ENCODE data around the gene ARAP1. TPM values are rescaled to one million over a fixed set of nuclear protein-coding genes. Genes with fewer than 3 reads are reported as not detected.
A peak's percentile ranks its signal among the peaks of the same experiment; 100 is the strongest.

Gene ARAP1
- total RNA-seq, 2 experiments from 2014 or later, result 77.7 to 91.5 TPM

DNA sequence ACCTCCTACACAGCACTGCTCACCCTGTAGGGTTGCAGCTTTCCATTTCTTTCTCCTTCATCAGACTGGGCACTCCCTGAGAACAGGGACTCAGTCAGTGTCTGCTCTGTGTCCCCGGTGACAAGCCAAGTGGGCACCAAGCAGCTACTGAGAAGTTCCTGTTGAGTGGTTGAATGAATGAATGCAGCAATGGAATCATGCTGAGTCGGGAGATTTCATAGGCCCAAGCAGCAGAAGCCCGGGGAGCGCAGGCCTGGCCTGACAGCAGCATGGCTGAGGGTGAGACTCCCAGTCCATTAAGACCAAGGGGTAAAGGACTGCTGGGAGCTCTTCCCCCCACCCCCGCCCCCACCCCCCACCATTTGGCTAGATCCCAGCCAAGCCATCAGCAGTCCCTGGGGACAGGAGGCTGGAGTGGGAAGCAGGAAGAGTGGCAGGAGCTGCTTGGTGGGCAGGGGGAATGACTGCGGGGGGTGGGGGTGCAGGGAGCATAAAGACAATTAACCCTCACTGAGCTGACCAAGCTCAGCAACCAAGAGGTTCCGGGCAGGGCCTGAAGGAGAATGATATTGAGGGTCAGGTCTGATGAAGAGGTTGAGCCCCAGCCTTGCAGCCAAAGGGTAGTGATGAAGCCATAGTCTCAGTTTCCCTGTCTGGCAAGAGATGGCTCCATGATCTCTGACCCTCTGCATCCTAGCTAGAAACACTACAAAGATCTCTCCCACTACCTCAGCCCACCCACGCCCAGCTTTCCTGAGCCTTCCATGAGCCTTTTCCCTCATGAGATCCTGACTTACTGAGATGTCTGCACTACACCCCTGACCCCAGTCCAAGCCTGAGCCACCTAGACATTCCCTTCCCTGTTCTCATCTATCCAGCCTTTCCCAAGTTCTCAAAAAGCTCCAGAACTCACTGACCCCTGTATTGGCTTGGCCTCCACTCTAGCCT is 80.8 kb downstream of the ARAP1 start:
- intact Hi-C loops (cut with micrococcal nuclease), result no loop called here
- Mint-ChIP-seq H3K36me3 (ENCODE audit: low read depth) (no peaks in the 10 kb centered on the region), H3K9me3 (peaks cover 8% of the 10 kb centered on the region), H3K4me3 (no peak overlapping the region), H3K27me3 (peaks cover 68% of the 10 kb centered on the region), H3K4me1 (ENCODE audit: low read depth) (peaks cover 14% of the 10 kb centered on the region), H3K27ac (no peak overlapping the region)
- POLR2A ChIA-PET, result interaction anchor here (1.2 to 2.1 kb wide), 2 partner anchors 11 to 13 kb away, joined by 4 to 10 read pairs; no protein-coding TSS in a partner anchor
- no peak for ATAC-seq
- TF ChIP-seq CTCF (IDR thresholded peaks at IDR 0.05), result no peak
- CTCF ChIA-PET, result interaction anchor here (1.0 to 2.5 kb wide), 2 partner anchors 9 to 13 kb away, joined by 3 to 9 read pairs; no protein-coding TSS in a partner anchor
- DNase-seq, result no peak

DNA sequence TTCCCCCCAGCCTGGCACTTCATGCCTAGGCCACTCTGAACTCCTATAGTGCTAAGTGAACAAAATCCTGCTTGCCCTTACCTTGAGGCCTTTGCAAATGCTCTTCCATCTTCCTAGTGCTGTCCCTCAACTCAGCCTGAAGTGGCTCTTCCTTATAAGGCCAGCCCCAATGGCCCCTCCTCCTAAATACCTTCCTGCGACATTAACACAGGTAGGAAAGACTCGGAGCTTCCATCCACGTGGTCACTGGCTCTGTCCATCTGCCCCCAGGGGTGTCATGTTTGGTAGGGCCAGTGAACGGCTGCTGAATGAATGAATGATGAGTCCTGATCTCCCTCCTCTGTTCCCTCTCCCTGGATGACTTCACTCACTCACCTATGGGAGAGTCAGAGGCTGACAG is 82.2 kb downstream of the ARAP1 start:
- DNase-seq, result no peak
- CTCF ChIA-PET, result interaction anchor here (2.9 kb wide), 1 partner anchor 82 kb away, joined by 22 read pairs; no protein-coding TSS in a partner anchor

DNA sequence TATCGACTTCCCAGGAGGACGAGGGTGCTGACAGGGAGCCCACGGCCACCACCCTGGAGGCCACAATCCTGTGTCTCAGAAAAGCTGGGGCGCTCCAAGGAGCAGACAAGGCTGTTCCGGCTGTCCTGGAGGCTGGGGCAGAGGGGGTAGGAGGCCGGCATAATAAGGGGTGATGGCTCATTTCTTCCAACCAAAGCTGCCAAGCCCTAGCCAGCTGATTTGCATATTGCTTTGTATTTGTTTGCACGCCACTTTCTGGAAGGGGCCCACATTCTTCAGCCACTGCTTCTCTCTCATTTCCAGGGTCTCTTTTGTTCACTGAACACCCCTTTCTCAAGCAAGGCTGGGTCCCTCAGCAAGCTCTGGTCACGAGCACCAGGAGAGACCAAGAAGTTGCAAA is 82.7 kb downstream of the ARAP1 start:
- Mint-ChIP-seq H3K27ac (no peak overlapping the region), H3K9me3 (peaks cover 8% of the 10 kb centered on the region), H3K4me3 (no peak overlapping the region), H3K36me3 (ENCODE audit: low read depth) (no peaks in the 10 kb centered on the region), H3K27me3 (peaks cover 56% of the 10 kb centered on the region), H3K4me1 (ENCODE audit: low read depth) (peaks cover 14% of the 10 kb centered on the region)
- no peak for ATAC-seq
- ChIA-PET POLR2A (interaction anchor here (1.1 to 1.4 kb wide), 3 partner anchors 12 to 123 kb away, joined by 3 to 5 read pairs (median 3); no protein-coding TSS in a partner anchor), CTCF (interaction anchor here (2.7 to 2.9 kb wide), 2 partner anchors 15 to 81 kb away, joined by 20 to 22 read pairs; no protein-coding TSS in a partner anchor)
- intact Hi-C loops (cut with micrococcal nuclease), result no loop called here
- peak; percentile 41 for DNase-seq
- TF ChIP-seq CTCF (IDR thresholded peaks at IDR 0.05), result no peak

More for the DNA sequence above, 82.2 kb downstream of the ARAP1 start:
- Mint-ChIP-seq H3K27ac (no peak overlapping the region), H3K27me3 (peaks cover 60% of the 10 kb centered on the region), H3K9me3 (peaks cover 8% of the 10 kb centered on the region), H3K4me3 (no peak overlapping the region), H3K4me1 (ENCODE audit: low read depth) (peaks cover 14% of the 10 kb centered on the region), H3K36me3 (ENCODE audit: low read depth) (no peaks in the 10 kb centered on the region)
- no peak for TF ChIP-seq CTCF (IDR thresholded peaks at IDR 0.05)
- no peak for ATAC-seq
- intact Hi-C loops (cut with micrococcal nuclease), result no loop called here
- POLR2A ChIA-PET, result interaction anchor here (1.4 kb wide), 1 partner anchor 16 kb away, joined by 5 read pairs; no protein-coding TSS in a partner anchor

DNA sequence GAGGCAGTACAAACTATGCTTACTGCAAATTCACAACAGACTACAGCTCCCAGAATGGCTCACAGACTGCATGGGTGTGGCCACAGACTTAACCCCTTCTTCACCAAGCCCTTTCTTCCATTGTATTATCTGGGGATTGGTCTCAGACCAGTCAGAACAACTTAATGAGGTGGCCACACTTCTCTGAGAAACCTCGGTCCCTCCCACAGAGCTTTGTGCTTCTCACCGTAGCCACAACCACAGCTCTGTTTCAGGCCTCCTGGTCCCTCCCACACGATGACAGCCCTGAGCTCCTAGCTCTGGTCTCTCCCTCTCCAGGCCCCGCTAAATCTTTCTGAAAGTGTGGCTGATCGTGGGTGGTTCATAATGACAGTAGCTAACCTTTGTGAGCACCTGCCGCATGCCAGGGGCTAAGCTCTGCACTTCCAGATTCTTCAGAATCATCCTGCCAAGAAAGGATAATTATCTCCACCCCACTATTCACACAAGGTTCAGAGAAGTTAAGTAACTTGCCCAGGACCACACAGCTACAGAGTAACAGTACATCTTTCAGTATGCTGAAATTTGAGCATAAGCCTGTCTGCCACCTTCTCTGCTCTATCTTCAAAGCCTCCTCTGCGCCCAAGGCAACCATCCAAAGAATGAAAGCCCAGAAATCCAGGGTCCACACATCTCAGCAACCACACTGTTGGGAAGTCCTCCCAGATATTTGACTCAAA is 83.4 kb downstream of the ARAP1 start:
- peaks cover 48% of the 10 kb centered on the region for H3K27me3 Mint-ChIP-seq
- H3K36me3 Mint-ChIP-seq (ENCODE audit: low read depth), result no peaks in the 10 kb centered on the region
- peaks cover 8% of the 10 kb centered on the region for H3K9me3 Mint-ChIP-seq
- ChIA-PET CTCF (interaction anchor here (1.0 to 2.9 kb wide), 8 partner anchors 10 to 122 kb away, joined by 3 to 22 read pairs (median 4); no protein-coding TSS in a partner anchor), POLR2A (interaction anchor here (1.1 to 2.6 kb wide), 4 partner anchors 9 to 123 kb away, joined by 3 to 16 read pairs (median 4); no protein-coding TSS in a partner anchor)
- TF ChIP-seq CTCF (IDR thresholded peaks at IDR 0.05), result no peak
- H3K4me3 Mint-ChIP-seq, result no peak overlapping the region
- no peak overlapping the region for H3K27ac Mint-ChIP-seq
- peak; percentile 91 for DNase-seq
- peaks cover 14% of the 10 kb centered on the region for H3K4me1 Mint-ChIP-seq (ENCODE audit: low read depth)
- ATAC-seq, result peak; percentile 95
- intact Hi-C loops (cut with micrococcal nuclease), result no loop called here

Data from activated CD8-positive, alpha-beta T cell treated with anti-CD3 and anti-CD28 coated beads for 36 hours (primary cell).